Thyroid gland (tissue), 4 donors: ENCODE results near the gene FEZF2. TPM values are rescaled to one million over a fixed set of nuclear protein-coding genes. Genes with fewer than 3 reads are reported as not detected.

Source experiments
- DNase-seq, 2 donors: peaks; one replicate each; pipeline ENCODE4 v3.0.0-alpha.2; 2019
- H3K27ac ChIP-seq, 3 donors: fragments of 200-600 bp; sonication (generic); 1 replicate in 2 of 3; 2 replicates in 1 of 3; pipeline ENCODE4 v1.5.1; 2016 to 2019; ENCODE audit warnings: mild to moderate bottlenecking in 1 of 3, moderate library complexity in 1 of 3
- H3K27me3 ChIP-seq: fragments of 200-600 bp; sonication (generic); one replicate; pipeline ENCODE4 v1.5.1; 2019
- H3K36me3 ChIP-seq, 2 donors: fragments of 200-600 bp; sonication (generic); one replicate each; pipeline ENCODE4 v1.5.1; 2016 to 2019
- H3K4me1 ChIP-seq, 2 donors: fragments of 200-600 bp; sonication (generic); one replicate each; pipeline ENCODE4 v1.5.1; 2017 to 2019
- H3K4me3 ChIP-seq, 3 donors: fragments of 200-600 bp; sonication (generic); replicated peaks in 1 of 3; 1 replicate in 2 of 3; 2 replicates in 1 of 3; pipeline ENCODE4 v1.5.1; 2016; ENCODE audit warnings: mild to moderate bottlenecking in 1 of 3
- H3K9me3 ChIP-seq: fragments of 200-600 bp; sonication (generic); one replicate; pipeline ENCODE4 v1.5.1; 2017
- POLR2A ChIP-seq, 2 donors: fragments of 450-650 bp; IDR thresholded peaks; one replicate each; pipeline ENCODE4 v1.6.1; 2017; ENCODE audit warnings: antibody characterized with exemption in 2 of 2, mild to moderate bottlenecking in 2 of 2, moderate library complexity in 1 of 2
- WGBS, 2 donors: methylation state at CpG; one replicate each; pipeline ENCODE4 v1.1.5; 2017; 5-methylcytosine and 5-hydroxymethylcytosine counted together
- intact Hi-C: fragments of 100-400 bp; cut with DNase I; formaldehyde crosslinking; loops from one replicate; pipeline ENCODE4 v1.15.1; 2023
- total RNA-seq, 4 donors: library from RNA; depleted of rRNA; stranded (reverse); fragments of >200 nt; gene quantifications; one replicate each; pipeline ENCODE4 v1.2.3, GENCODE V29; 2016
- TF ChIP-seq, protein P1 (sequence below), 6 experiments: fragments of 200-600 bp in 3 of 6; fragments of 450-650 bp in 3 of 6; sonication (generic) in 3 of 6; IDR thresholded peaks; one replicate each; pipeline ENCODE4 v1.5.1; 2016 to 2019; ENCODE audit warnings: antibody characterized with exemption in 6 of 6, mild to moderate bottlenecking in 2 of 6, inconsistent platforms in 1 of 6, moderate library complexity in 1 of 6

The FEZF2 gene
- total RNA-seq, 4 donors from 2014 or later: not detected

GRCh38 chr3:62368290-62368704, 5.1 kb downstream of the FEZF2 start:
- H3K9me3 ChIP-seq: no peaks in the 10 kb centered on the region
- H3K4me1 ChIP-seq: peaks cover 3 to 22% of the 10 kb centered on the region in 2 donors
- H3K36me3 ChIP-seq: no peaks in the 10 kb centered on the region
- no peak for DNase-seq
- 6 to 8% methylated on average over 11 to 15 of the region's 19 CpGs for WGBS, 2 donors
- peaks cover 34% of the 10 kb centered on the region for H3K27me3 ChIP-seq
- intact Hi-C loops: no loop called here
- no peak overlapping the region for H3K4me3 ChIP-seq
- TF ChIP-seq, protein P1, sequence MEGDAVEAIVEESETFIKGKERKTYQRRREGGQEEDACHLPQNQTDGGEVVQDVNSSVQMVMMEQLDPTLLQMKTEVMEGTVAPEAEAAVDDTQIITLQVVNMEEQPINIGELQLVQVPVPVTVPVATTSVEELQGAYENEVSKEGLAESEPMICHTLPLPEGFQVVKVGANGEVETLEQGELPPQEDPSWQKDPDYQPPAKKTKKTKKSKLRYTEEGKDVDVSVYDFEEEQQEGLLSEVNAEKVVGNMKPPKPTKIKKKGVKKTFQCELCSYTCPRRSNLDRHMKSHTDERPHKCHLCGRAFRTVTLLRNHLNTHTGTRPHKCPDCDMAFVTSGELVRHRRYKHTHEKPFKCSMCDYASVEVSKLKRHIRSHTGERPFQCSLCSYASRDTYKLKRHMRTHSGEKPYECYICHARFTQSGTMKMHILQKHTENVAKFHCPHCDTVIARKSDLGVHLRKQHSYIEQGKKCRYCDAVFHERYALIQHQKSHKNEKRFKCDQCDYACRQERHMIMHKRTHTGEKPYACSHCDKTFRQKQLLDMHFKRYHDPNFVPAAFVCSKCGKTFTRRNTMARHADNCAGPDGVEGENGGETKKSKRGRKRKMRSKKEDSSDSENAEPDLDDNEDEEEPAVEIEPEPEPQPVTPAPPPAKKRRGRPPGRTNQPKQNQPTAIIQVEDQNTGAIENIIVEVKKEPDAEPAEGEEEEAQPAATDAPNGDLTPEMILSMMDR (IDR thresholded peaks at IDR 0.05): no peak
- TF ChIP-seq POLR2A (IDR thresholded peaks at IDR 0.05): no peak
- H3K27ac ChIP-seq: no peak overlapping the region

GRCh38 chr3:62367763-62368195, 5.6 kb downstream of the FEZF2 start:
- 2 to 12% methylated on average over 25 of the region's 25 CpGs for WGBS, 2 donors
- intact Hi-C loops: no loop called here

DNA sequence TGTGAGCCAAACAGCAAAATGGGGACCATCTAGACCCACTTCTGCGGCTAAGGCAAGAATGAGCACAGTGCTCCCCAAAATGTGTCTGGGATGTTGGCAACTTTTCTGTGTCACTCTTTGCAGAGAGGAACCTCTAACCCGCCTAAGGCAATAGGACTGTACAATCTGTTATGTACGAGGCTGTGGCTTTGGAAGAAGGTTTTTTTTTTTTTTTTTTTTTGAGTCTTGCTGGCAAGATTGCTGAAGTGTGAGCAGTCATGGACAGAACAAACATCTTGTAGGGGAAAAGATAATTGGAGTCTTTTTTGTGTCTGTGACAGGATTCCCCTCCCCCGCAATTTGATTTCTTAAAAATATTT, 7.2 kb downstream of the FEZF2 start:
- TF ChIP-seq, protein P1 (IDR thresholded peaks at IDR 0.05): no peak
- TF ChIP-seq POLR2A (IDR thresholded peaks at IDR 0.05): no peak
- 20 to 24% methylated on average over 4 of the region's 4 CpGs for WGBS, 2 donors
- DNase-seq: no peak
- H3K27ac ChIP-seq: no peak overlapping the region
- H3K36me3 ChIP-seq: no peaks in the 10 kb centered on the region
- no peak overlapping the region for H3K4me3 ChIP-seq
- H3K27me3 ChIP-seq: peaks cover 27% of the 10 kb centered on the region
- H3K9me3 ChIP-seq: no peaks in the 10 kb centered on the region
- intact Hi-C loops: no loop called here
- peaks cover 3 to 11% of the 10 kb centered on the region in 2 donors for H3K4me1 ChIP-seq

More at GRCh38 chr3:62367763-62368195, 5.6 kb downstream of the FEZF2 start:
- Histone ChIP-seq H3K36me3 (no peaks in the 10 kb centered on the region), H3K4me3 (no peak overlapping the region), H3K4me1 (peaks cover 3 to 19% of the 10 kb centered on the region in 2 donors), H3K9me3 (no peaks in the 10 kb centered on the region), H3K27ac (no peak overlapping the region), H3K27me3 (peaks cover 34% of the 10 kb centered on the region)
- TF ChIP-seq, protein P1 (IDR thresholded peaks at IDR 0.05): no peak
- DNase-seq: no peak

GRCh38 chr3:62365391-62366125, 7.8 kb downstream of the FEZF2 start:
- H3K9me3 ChIP-seq: no peaks in the 10 kb centered on the region
- TF ChIP-seq, protein P1 (IDR thresholded peaks at IDR 0.05): no peak
- TF ChIP-seq POLR2A (IDR thresholded peaks at IDR 0.05): no peak
- no peak for DNase-seq
- no peaks in the 10 kb centered on the region for H3K36me3 ChIP-seq
- 23 to 28% methylated on average over 16 of the region's 16 CpGs for WGBS, 2 donors
- H3K27me3 ChIP-seq: peaks cover 27% of the 10 kb centered on the region
- H3K4me1 ChIP-seq: peaks cover 3 to 11% of the 10 kb centered on the region in 2 donors
- no peak overlapping the region for H3K4me3 ChIP-seq
- intact Hi-C loops: no loop called here
- H3K27ac ChIP-seq: no peak overlapping the region

GRCh38 chr3:62364191-62364590, 9.2 kb downstream of the FEZF2 start:
- Histone ChIP-seq H3K4me3 (no peak overlapping the region), H3K36me3 (no peaks in the 10 kb centered on the region), H3K27ac (no peak overlapping the region), H3K27me3 (peaks cover 17% of the 10 kb centered on the region), H3K4me1 (peaks cover 3 to 7% of the 10 kb centered on the region in 2 donors), H3K9me3 (no peaks in the 10 kb centered on the region)
- TF ChIP-seq, protein P1 (IDR thresholded peaks at IDR 0.05): no peak
- TF ChIP-seq POLR2A (IDR thresholded peaks at IDR 0.05): no peak
- no peak for DNase-seq
- intact Hi-C loops: no loop called here
